HepG2 (cell line): ENCODE measurements around the gene UBE2D3. TPM values are rescaled to one million over a fixed set of nuclear protein-coding genes. Genes with fewer than 3 reads are reported as not detected.
A peak's percentile ranks its signal among the peaks of the same experiment; 100 is the strongest.

ENCODE experiments used
- JUNB ChIP-seq: sonication (generic); formaldehyde crosslinking; IDR thresholded peaks from 2 replicates; pipeline ENCODE4 v1.8.0; 2022; ENCODE audit warnings: missing genetic modification reagents, mild to moderate bottlenecking, borderline replicate concordance
- SMAD1 ChIP-seq: sonication (generic); formaldehyde crosslinking; IDR thresholded peaks from 2 replicates; pipeline ENCODE4 v1.4.0; 2020; ENCODE audit warnings: missing genetic modification reagents, low read depth, mild to moderate bottlenecking, borderline replicate concordance
- TBX2 ChIP-seq: sonication (generic); formaldehyde crosslinking; IDR thresholded peaks from 2 replicates; pipeline ENCODE4 v1.5.0; 2020; ENCODE audit warnings: missing genetic modification reagents, mild to moderate bottlenecking, borderline replicate concordance
- ZNF552 ChIP-seq: sonication (generic); formaldehyde crosslinking; IDR thresholded peaks from 2 replicates; pipeline ENCODE4 v1.9.0; 2022; ENCODE audit warnings: missing genetic modification reagents, mild to moderate bottlenecking, borderline replicate concordance
- ZNF672 ChIP-seq: sonication (generic); formaldehyde crosslinking; IDR thresholded peaks from 2 replicates; pipeline ENCODE4 v1.8.1; 2022; ENCODE audit warnings: missing genetic modification reagents
- ZNF879 ChIP-seq: sonication (generic); formaldehyde crosslinking; IDR thresholded peaks from 2 replicates; pipeline ENCODE4 v1.8.1; 2023; ENCODE audit warnings: missing genetic modification reagents
- polyA plus RNA-seq, 8 experiments: library from polyadenylated mRNA; depleted of rRNA in 3 of 8; stranded (reverse) in 7 of 8; unstranded in 1 of 8; fragments of >200 nt; fragmentation: Illumina TruSeq in 4 of 8; extraction: Trizol in 4 of 8; gene quantifications; 2 replicates each; pipeline versions ENCODE4 v1.2.1 to v1.2.3, GENCODE V29; 2011 to 2016; ENCODE audit warnings: low read depth in 4 of 8, missing spikeins in 1 of 8, mixed read lengths in 1 of 8; ENCODE audit not compliant: insufficient read depth in 1 of 8
- total RNA-seq, 5 experiments: library from RNA; depleted of rRNA; stranded (reverse); fragments of >200 nt; fragmentation: Illumina TruSeq; extraction: Trizol; gene quantifications; 2 replicates each; pipeline ENCODE4 v1.2.3, GENCODE V29; 2016; ENCODE audit warnings: low read depth in 1 of 5
- TF ChIP-seq, protein P1 (sequence below): IDR thresholded peaks from 2 replicates; pipeline ENCODE4 v1.6.1; 2016; ENCODE audit warnings: low read depth
- TF ChIP-seq, protein P2 (sequence below): sonication (generic); formaldehyde crosslinking; conservative IDR thresholded peaks from 2 replicates; pipeline ENCODE4 v1.8.1; 2023; ENCODE audit warnings: missing genetic modification reagents
- TF ChIP-seq, protein P3 (sequence below): sonication (generic); formaldehyde crosslinking; IDR thresholded peaks from 2 replicates; pipeline ENCODE4 v1.8.1; 2023; ENCODE audit warnings: mild to moderate bottlenecking, missing genetic modification reagents
- TF ChIP-seq, protein P4 (sequence below): sonication (generic); formaldehyde crosslinking; IDR thresholded peaks from 2 replicates; pipeline ENCODE4 v1.4.0; 2020; ENCODE audit warnings: missing genetic modification reagents
- TF ChIP-seq, protein P5 (sequence below): sonication (generic); formaldehyde crosslinking; IDR thresholded peaks from 2 replicates; pipeline ENCODE4 v1.4.0; 2020; ENCODE audit warnings: missing genetic modification reagents, borderline replicate concordance
- TF ChIP-seq, protein P6 (sequence below): sonication (generic); formaldehyde crosslinking; IDR thresholded peaks from 2 replicates; pipeline ENCODE4 v1.8.1; 2023; ENCODE audit warnings: mild to moderate bottlenecking, moderate library complexity, missing genetic modification reagents
- TF ChIP-seq, protein P7 (sequence below): sonication (generic); formaldehyde crosslinking; IDR thresholded peaks from 2 replicates; pipeline ENCODE4 v1.4.0; 2020; ENCODE audit warnings: missing genetic modification reagents

Gene UBE2D3
- total and polyA plus RNA-seq, 2 of the 13 experiments (the other 11 are each of a cell fraction or from before 2014, with no cell fraction given), result 224 to 293 TPM

DNA sequence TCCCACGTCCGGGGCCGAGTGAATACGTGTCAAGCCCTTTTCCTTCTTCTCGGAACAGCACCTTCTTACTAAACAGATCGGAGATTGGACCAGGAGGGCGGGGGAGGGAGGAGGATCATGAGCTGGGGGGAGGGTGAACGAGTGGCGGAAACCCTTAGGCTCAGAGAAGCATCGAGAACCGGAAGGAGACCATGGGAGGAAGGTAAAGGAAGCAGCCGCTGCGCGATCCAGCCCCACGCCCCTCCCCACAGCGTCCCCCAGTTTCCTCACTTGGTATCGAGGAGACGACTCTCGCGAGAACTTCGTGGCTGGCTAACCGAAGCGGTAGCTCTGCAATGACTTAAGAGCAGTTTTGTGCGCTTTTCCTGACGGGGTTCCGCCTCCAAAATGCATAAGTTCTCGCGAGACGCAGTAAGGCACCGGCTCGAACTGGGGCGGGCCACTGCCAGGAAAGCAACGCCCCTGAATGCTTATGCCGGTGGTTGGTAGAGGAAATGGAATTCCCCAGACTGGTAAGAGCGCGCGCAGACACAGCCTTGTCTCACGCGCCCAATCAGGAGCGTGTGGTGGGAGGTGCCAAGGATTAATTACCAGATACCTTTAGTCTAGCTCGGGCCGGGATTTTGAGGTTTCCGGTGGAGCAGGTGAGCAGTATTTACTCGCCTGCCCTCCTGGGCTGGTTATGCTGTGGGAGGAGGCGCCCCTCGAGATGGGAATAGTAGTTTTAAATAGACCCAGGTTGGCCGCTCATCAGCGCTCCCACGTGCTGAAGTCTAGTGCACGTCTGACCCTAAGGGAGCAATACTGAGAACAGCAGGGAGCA is 534 bp upstream of the UBE2D3 start (continued):
- TF ChIP-seq ZNF552 (CRISPR knock-in tag) (no peak; the same call in 1 of the 2 replicates), TBX2 (CRISPR knock-in tag) (peak; percentile 91), SMAD1 (CRISPR knock-in tag) (no peak), JUNB (no peak), ZNF672 (CRISPR knock-in tag) (no peak; the same call in 1 of the 2 replicates), ZNF879 (CRISPR knock-in tag) (0 out of 2 replicates have a peak, but pooled peaks have one; percentile 19)
- TF ChIP-seq, protein P1, sequence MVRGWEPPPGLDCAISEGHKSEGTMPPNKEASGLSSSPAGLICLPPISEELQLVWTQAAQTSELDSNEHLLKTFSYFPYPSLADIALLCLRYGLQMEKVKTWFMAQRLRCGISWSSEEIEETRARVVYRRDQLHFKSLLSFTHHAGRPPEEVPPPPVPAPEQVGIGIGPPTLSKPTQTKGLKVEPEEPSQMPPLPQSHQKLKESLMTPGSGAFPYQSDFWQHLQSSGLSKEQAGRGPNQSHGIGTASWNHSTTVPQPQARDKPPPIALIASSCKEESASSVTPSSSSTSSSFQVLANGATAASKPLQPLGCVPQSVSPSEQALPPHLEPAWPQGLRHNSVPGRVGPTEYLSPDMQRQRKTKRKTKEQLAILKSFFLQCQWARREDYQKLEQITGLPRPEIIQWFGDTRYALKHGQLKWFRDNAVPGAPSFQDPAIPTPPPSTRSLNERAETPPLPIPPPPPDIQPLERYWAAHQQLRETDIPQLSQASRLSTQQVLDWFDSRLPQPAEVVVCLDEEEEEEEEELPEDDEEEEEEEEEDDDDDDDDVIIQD (CRISPR knock-in tag), result peak; percentile 77; the same call in 1 of the 2 replicates
- TF ChIP-seq, protein P2, sequence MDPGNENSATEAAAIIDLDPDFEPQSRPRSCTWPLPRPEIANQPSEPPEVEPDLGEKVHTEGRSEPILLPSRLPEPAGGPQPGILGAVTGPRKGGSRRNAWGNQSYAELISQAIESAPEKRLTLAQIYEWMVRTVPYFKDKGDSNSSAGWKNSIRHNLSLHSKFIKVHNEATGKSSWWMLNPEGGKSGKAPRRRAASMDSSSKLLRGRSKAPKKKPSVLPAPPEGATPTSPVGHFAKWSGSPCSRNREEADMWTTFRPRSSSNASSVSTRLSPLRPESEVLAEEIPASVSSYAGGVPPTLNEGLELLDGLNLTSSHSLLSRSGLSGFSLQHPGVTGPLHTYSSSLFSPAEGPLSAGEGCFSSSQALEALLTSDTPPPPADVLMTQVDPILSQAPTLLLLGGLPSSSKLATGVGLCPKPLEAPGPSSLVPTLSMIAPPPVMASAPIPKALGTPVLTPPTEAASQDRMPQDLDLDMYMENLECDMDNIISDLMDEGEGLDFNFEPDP (CRISPR knock-in tag), result no peak
- TF ChIP-seq, protein P3, sequence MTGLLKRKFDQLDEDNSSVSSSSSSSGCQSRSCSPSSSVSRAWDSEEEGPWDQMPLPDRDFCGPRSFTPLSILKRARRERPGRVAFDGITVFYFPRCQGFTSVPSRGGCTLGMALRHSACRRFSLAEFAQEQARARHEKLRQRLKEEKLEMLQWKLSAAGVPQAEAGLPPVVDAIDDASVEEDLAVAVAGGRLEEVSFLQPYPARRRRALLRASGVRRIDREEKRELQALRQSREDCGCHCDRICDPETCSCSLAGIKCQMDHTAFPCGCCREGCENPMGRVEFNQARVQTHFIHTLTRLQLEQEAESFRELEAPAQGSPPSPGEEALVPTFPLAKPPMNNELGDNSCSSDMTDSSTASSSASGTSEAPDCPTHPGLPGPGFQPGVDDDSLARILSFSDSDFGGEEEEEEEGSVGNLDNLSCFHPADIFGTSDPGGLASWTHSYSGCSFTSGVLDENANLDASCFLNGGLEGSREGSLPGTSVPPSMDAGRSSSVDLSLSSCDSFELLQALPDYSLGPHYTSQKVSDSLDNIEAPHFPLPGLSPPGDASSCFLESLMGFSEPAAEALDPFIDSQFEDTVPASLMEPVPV (CRISPR knock-in tag), result no peak; the same call in 1 of the 2 replicates
- TF ChIP-seq, protein P4, sequence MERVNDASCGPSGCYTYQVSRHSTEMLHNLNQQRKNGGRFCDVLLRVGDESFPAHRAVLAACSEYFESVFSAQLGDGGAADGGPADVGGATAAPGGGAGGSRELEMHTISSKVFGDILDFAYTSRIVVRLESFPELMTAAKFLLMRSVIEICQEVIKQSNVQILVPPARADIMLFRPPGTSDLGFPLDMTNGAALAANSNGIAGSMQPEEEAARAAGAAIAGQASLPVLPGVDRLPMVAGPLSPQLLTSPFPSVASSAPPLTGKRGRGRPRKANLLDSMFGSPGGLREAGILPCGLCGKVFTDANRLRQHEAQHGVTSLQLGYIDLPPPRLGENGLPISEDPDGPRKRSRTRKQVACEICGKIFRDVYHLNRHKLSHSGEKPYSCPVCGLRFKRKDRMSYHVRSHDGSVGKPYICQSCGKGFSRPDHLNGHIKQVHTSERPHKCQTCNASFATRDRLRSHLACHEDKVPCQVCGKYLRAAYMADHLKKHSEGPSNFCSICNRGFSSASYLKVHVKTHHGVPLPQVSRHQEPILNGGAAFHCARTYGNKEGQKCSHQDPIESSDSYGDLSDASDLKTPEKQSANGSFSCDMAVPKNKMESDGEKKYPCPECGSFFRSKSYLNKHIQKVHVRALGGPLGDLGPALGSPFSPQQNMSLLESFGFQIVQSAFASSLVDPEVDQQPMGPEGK (CRISPR knock-in tag), result peak; percentile 28
- TF ChIP-seq, protein P5, sequence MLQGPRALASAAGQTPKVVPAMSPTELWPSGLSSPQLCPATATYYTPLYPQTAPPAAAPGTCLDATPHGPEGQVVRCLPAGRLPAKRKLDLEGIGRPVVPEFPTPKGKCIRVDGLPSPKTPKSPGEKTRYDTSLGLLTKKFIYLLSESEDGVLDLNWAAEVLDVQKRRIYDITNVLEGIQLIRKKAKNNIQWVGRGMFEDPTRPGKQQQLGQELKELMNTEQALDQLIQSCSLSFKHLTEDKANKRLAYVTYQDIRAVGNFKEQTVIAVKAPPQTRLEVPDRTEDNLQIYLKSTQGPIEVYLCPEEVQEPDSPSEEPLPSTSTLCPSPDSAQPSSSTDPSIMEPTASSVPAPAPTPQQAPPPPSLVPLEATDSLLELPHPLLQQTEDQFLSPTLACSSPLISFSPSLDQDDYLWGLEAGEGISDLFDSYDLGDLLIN (CRISPR knock-in tag), result no peak
- TF ChIP-seq, protein P6, sequence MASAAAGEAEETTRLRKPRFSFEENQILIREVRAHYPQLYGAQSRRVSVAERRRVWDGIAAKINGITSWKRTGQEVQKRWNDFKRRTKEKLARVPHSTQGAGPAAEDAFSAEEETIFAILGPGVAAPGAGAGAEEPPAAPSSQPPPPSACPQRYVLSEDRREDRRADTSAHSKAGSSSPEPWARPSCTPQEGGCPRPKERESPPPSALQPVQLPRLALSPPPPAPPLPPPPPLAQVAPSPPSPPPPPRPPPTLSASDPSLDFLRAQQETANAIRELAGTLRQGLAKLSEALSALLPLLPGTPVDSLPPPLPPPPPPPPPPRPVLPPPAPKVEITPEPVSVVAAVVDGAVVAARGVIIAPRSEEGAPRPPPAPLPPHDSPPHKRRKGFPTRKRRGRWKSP (CRISPR knock-in tag), result peak; percentile 81
- TF ChIP-seq, protein P7, sequence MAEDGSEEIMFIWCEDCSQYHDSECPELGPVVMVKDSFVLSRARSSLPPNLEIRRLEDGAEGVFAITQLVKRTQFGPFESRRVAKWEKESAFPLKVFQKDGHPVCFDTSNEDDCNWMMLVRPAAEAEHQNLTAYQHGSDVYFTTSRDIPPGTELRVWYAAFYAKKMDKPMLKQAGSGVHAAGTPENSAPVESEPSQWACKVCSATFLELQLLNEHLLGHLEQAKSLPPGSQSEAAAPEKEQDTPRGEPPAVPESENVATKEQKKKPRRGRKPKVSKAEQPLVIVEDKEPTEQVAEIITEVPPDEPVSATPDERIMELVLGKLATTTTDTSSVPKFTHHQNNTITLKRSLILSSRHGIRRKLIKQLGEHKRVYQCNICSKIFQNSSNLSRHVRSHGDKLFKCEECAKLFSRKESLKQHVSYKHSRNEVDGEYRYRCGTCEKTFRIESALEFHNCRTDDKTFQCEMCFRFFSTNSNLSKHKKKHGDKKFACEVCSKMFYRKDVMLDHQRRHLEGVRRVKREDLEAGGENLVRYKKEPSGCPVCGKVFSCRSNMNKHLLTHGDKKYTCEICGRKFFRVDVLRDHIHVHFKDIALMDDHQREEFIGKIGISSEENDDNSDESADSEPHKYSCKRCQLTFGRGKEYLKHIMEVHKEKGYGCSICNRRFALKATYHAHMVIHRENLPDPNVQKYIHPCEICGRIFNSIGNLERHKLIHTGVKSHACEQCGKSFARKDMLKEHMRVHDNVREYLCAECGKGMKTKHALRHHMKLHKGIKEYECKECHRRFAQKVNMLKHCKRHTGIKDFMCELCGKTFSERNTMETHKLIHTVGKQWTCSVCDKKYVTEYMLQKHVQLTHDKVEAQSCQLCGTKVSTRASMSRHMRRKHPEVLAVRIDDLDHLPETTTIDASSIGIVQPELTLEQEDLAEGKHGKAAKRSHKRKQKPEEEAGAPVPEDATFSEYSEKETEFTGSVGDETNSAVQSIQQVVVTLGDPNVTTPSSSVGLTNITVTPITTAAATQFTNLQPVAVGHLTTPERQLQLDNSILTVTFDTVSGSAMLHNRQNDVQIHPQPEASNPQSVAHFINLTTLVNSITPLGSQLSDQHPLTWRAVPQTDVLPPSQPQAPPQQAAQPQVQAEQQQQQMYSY, result peak; percentile 73; the same call in 1 of the 2 replicates
